CD4-positive, CD25-positive, alpha-beta regulatory T cell (primary cell): ENCODE measurements around the gene ELP5. TPM values are rescaled to one million over a fixed set of nuclear protein-coding genes. Genes with fewer than 3 reads are reported as not detected.

Experiments used
- ATAC-seq, 2 donors: fragments of 150-1000 bp; cut with Tn5 transposase; one replicate each; pipeline ENCODE4 v1.10.0; 2021; ENCODE audit warnings: low read depth in 2 of 2, moderate number of reproducible peaks in 2 of 2, moderate library complexity in 1 of 2
- DNase-seq, 3 donors: peaks; one replicate each; pipeline versions ENCODE4 v3.0.0 to v3.0.0-alpha.2; 2012 to 2022; ENCODE audit warnings: mixed read lengths in 1 of 3
- H3K27ac ChIP-seq: one replicate; pipeline ENCODE4 v1.7.0; 2013; ENCODE audit warnings: mild to moderate bottlenecking, low read length; ENCODE audit not compliant: insufficient read depth, poor library complexity, severe bottlenecking
- H3K27me3 ChIP-seq: one replicate; pipeline ENCODE4 v1.7.0; 2013; ENCODE audit warnings: low read length; ENCODE audit not compliant: control insufficient read depth, insufficient read depth
- H3K36me3 ChIP-seq: one replicate; pipeline ENCODE4 v1.7.0; 2013; ENCODE audit warnings: mild to moderate bottlenecking, low read length, moderate library complexity; ENCODE audit not compliant: control insufficient read depth, insufficient read depth
- H3K4me1 ChIP-seq: 2 replicates; pipeline ENCODE4 v1.7.0; 2013; ENCODE audit warnings: mild to moderate bottlenecking, low read length; ENCODE audit not compliant: insufficient read depth, control insufficient read depth, poor library complexity, severe bottlenecking
- H3K4me3 ChIP-seq: one replicate; pipeline ENCODE4 v1.7.0; 2013; ENCODE audit warnings: low read depth, mild to moderate bottlenecking, low read length, moderate library complexity
- H3K9me3 ChIP-seq, 2 experiments: 1 replicate in 1 of 2; 2 replicates in 1 of 2; pipeline ENCODE4 v1.7.0; 2013; ENCODE audit warnings: low read length in 2 of 2, mild to moderate bottlenecking in 1 of 2, moderate library complexity in 1 of 2; ENCODE audit not compliant: control insufficient read depth in 2 of 2
- H3K27ac Mint-ChIP-seq, 3 donors: one replicate each; pipeline ENCODE4 v1.8.0; 2020 to 2022; ENCODE audit warnings: mild to moderate bottlenecking in 3 of 3, mixed read lengths in 3 of 3, moderate library complexity in 2 of 3
- H3K27me3 Mint-ChIP-seq: one replicate; pipeline ENCODE4 v1.8.0; 2022; ENCODE audit warnings: mild to moderate bottlenecking, mixed read lengths
- H3K36me3 Mint-ChIP-seq: one replicate; pipeline ENCODE4 v1.8.0; 2020; ENCODE audit warnings: mixed read lengths
- H3K4me1 Mint-ChIP-seq, 4 donors: one replicate each; pipeline ENCODE4 v1.8.0; 2020 to 2022; ENCODE audit warnings: mixed read lengths in 4 of 4, mild to moderate bottlenecking in 1 of 4
- H3K4me3 Mint-ChIP-seq, 4 donors: one replicate each; pipeline ENCODE4 v1.8.0; 2020 to 2022; ENCODE audit warnings: mild to moderate bottlenecking in 4 of 4, mixed read lengths in 4 of 4, moderate library complexity in 3 of 4
- H3K9me3 Mint-ChIP-seq, 7 donors: one replicate each; pipeline ENCODE4 v1.8.0; 2020 to 2022; ENCODE audit warnings: mixed read lengths in 7 of 7, mild to moderate bottlenecking in 3 of 7, moderate library complexity in 2 of 7
- polyA plus RNA-seq, 4 donors: library from polyadenylated mRNA; unstranded; fragments of 300-500 nt; fragmentation: Illumina TruSeq; gene quantifications; one replicate each; pipeline ENCODE4 v1.2.3, GENCODE V29; 2021
- total RNA-seq: library from RNA; stranded (reverse); gene quantifications from one replicate; pipeline ENCODE4 v1.2.3, GENCODE V29; 2022

Gene ELP5
- total and polyA plus RNA-seq, 5 donors from 2014 or later: 31.6 to 74.0 (median 56.1) TPM

GRCh38 chr17:7279448-7279847 lies 27.4 kb downstream of the ELP5 start:
- Histone ChIP-seq H3K27me3 (no peaks in the 10 kb centered on the region), H3K36me3 (no peaks in the 10 kb centered on the region), H3K27ac (no peak overlapping the region), H3K4me1 (peaks cover 21% of the 10 kb centered on the region), H3K9me3 (no peaks in the 10 kb centered on the region), H3K4me3 (no peak overlapping the region)
- H3K4me3 Mint-ChIP-seq: peak overlapping the region in 1 of 4 donors; percentile 86
- peaks cover 0 to 31% (median 12%) of the 10 kb centered on the region in 4 donors for H3K4me1 Mint-ChIP-seq
- DNase-seq (no peak), ATAC-seq (no peak)
- no peaks in the 10 kb centered on the region for H3K36me3 Mint-ChIP-seq
- peaks cover 50% of the 10 kb centered on the region for H3K27me3 Mint-ChIP-seq
- H3K27ac Mint-ChIP-seq: no peak overlapping the region
- no peaks in the 10 kb centered on the region for H3K9me3 Mint-ChIP-seq

DNA sequence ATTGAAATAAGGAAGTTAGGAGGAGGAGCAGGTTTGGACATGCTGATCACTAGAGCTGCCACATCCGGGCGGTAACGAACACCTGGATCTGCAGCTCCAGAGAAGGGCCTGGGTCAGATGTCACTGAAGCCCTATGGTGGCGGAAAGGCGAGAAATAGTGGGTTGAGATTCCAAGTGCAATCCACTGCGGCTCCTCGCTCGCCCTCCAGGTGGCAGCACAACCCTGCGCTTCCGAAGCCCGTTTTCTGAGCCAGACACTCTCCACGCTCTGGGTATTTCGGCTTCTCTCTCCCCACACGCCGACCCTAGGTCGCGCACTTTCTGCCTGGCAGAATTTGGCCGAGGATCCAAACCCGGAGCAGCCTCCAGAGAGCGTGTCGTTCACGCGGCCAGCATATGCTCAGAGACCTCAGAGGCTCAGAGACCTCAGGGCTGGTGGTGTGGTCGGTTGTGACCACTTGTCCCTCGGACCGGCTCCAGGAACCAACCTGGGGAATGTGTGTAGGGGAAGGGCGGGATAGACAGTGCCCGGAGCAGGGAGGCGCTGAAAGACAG lies 28.6 kb downstream of the ELP5 start:
- DNase-seq: peak; percentile 76 to 86 (median 85)
- no peaks in the 10 kb centered on the region for H3K9me3 ChIP-seq
- H3K9me3 Mint-ChIP-seq: no peaks in the 10 kb centered on the region
- H3K4me3 ChIP-seq: peak overlapping the region; percentile 48
- H3K36me3 Mint-ChIP-seq: no peaks in the 10 kb centered on the region
- peaks cover 21% of the 10 kb centered on the region for H3K4me1 ChIP-seq
- H3K27me3 ChIP-seq: no peaks in the 10 kb centered on the region
- peak overlapping the region in 1 of 3 donors; percentile 73 for H3K27ac Mint-ChIP-seq
- H3K36me3 ChIP-seq: no peaks in the 10 kb centered on the region
- no peak overlapping the region for H3K27ac ChIP-seq
- H3K4me3 Mint-ChIP-seq: peak overlapping the region; percentile 82 to 87 (median 86)
- ATAC-seq: peak; percentile 89 to 91
- peaks cover 49% of the 10 kb centered on the region for H3K27me3 Mint-ChIP-seq
- peaks cover 0 to 31% (median 12%) of the 10 kb centered on the region in 4 donors for H3K4me1 Mint-ChIP-seq

DNA sequence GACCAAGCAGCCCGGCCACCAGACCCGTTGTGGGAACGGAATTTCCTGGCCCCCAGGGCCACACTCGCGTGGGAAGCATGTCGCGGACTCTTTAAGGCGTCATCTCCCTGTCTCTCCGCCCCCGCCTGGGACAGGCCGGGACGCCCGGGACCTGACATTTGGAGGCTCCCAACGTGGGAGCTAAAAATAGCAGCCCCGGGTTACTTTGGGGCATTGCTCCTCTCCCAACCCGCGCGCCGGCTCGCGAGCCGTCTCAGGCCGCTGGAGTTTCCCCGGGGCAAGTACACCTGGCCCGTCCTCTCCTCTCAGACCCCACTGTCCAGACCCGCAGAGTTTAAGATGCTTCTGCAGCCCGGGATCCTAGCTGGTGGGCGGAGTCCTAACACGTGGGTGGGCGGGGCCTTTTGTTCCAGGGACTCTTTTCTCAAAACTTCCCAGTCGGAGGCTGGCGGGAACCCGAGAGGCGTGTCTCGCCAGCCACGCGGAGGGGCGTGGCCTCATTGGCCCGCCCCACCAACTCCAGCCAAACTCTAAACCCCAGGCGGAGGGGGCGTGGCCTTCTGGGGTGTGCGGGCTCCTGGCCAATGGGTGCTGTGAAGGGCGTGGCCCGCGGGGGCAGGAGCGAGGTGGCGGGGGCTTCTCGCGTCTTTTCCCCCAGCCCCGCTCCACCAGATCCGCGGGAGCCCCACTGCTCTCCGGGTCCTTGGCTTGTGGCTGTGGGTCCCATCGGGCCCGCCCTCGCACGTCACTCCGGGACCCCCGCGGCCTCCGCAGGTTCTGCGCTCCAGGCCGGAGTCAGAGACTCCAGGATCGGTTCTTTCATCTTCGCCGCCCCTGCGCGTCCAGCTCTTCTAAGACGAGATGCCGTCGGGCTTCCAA lies 29.3 kb downstream of the ELP5 start, which contains the start of gene SLC2A4:
TSS of gene SLC2A4 (plus strand) at position 645 of the 879 bp plus-strand sequence. CDS start at position 862, 217 bp downstream.
- Mint-ChIP-seq H3K4me1 (peaks cover 0 to 31% (median 12%) of the 10 kb centered on the region in 4 donors), H3K27me3 (peaks cover 51% of the 10 kb centered on the region), H3K4me3 (peak within 1 kb of the TSS; percentile 82 to 87 (median 86)), H3K27ac (peak within 1 kb of the TSS in 1 of 3 donors; percentile 73), H3K36me3 (no peaks in the 10 kb centered on the region), H3K9me3 (peaks cover 0 to under 1% (median 0%) of the 10 kb centered on the region in 7 donors)
- DNase-seq: peak; percentile 60 to 82 (median 71)
- no peaks in the 10 kb centered on the region for H3K9me3 ChIP-seq
- peak; percentile 46 to 61 for ATAC-seq
- peak within 1 kb of the TSS; percentile 48 for H3K4me3 ChIP-seq
- H3K27me3 ChIP-seq: peaks cover 2% of the 10 kb centered on the region
- H3K27ac ChIP-seq: no peak within 1 kb of the TSS
- no peaks in the 10 kb centered on the region for H3K36me3 ChIP-seq
- H3K4me1 ChIP-seq: peaks cover 21% of the 10 kb centered on the region

DNA sequence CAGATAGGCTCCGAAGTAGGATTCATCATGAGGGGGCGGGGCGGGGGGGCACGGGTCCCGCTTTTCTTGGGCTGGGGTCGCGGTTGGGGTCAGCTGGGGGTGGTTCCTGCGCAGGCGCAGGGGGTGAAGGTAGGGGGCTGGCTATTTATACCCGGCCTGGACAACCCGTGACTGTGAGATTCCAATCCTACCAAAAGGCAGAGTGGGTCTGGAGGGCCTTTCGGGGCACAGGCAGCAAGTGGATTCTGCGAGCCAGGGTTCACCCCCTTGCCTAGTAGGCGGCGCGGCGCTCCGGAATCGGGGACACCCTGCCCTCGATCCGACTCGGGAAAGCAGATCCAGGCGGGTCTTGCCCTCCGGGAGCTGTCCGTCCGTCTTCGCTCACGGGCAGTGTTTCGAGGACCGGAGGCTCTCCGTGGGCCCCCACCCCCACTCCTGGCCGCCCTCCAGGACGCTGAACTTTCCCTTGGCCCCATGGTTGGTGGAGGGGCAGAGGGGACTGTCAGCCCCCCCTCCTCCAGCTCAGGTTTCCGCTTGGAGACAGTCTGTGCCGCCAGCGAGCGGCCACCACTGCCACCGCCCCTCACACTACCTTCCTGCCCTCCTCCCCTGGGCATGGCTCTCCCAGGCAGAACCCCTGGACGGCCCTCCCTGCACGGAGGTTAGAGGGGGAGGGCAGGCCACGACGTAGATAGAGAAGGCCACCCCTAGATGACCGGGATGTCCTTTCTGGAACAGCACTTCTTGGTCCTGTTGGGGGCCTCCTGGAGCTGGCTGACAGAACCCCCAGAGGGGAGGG lies 30.1 kb downstream of the ELP5 start:
- H3K9me3 ChIP-seq: no peaks in the 10 kb centered on the region
- no peak overlapping the region for H3K27ac ChIP-seq
- peaks cover 0 to 1% (median 0%) of the 10 kb centered on the region in 7 donors for H3K9me3 Mint-ChIP-seq
- ATAC-seq: no peak
- no peak overlapping the region for H3K4me3 ChIP-seq
- H3K36me3 ChIP-seq: no peaks in the 10 kb centered on the region
- peaks cover 53% of the 10 kb centered on the region for H3K27me3 Mint-ChIP-seq
- H3K27ac Mint-ChIP-seq: no peak overlapping the region
- peaks cover 0 to 31% (median 12%) of the 10 kb centered on the region in 4 donors for H3K4me1 Mint-ChIP-seq
- peaks cover 21% of the 10 kb centered on the region for H3K4me1 ChIP-seq
- H3K4me3 Mint-ChIP-seq: peak overlapping the region; percentile 46 to 85 (median 70)
- no peak for DNase-seq
- no peaks in the 10 kb centered on the region for H3K36me3 Mint-ChIP-seq
- H3K27me3 ChIP-seq: peaks cover 2% of the 10 kb centered on the region

DNA sequence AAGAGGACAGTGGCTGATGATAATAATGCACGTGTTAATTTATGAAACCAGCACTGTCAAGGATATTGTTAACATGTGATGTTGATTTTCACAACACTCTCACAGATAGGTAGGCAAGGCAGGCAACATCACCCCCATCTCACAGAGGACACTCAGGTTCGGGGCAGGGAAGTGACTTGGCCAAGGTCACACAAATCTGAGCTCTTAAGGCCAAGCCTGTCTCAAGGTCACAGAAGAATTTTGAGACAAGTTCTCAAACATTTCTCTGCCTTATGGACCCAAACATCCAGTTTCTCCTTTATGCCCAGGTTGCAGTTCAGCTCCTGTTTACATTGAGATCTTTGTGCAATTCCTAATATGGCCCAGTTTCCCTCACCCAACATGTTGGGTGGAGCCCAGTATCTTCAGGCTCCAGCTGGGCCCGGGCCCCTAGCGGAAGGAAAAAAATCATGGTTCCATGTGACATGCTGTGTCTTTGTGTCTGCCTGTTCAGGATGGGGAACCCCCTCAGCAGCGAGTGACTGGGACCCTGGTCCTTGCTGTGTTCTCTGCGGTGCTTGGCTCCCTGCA lies 30.8 kb downstream of the ELP5 start:
- peaks cover 55% of the 10 kb centered on the region for H3K27me3 Mint-ChIP-seq
- no peaks in the 10 kb centered on the region for H3K9me3 ChIP-seq
- peaks cover 21% of the 10 kb centered on the region for H3K4me1 ChIP-seq
- peaks cover 2% of the 10 kb centered on the region for H3K27me3 ChIP-seq
- peak overlapping the region in 3 of 4 donors; percentile 47 to 59 (median 50) for H3K4me3 Mint-ChIP-seq
- no peak for ATAC-seq
- no peak overlapping the region for H3K4me3 ChIP-seq
- no peaks in the 10 kb centered on the region for H3K36me3 Mint-ChIP-seq
- H3K36me3 ChIP-seq: no peaks in the 10 kb centered on the region
- H3K27ac Mint-ChIP-seq: no peak overlapping the region
- H3K4me1 Mint-ChIP-seq: peaks cover 0 to 31% (median 12%) of the 10 kb centered on the region in 4 donors
- DNase-seq: no peak
- H3K9me3 Mint-ChIP-seq: peaks cover 0 to 1% (median 0%) of the 10 kb centered on the region in 7 donors
- H3K27ac ChIP-seq: no peak overlapping the region

GRCh38 chr17:7283471-7284216 lies 31.6 kb downstream of the ELP5 start:
- H3K27ac ChIP-seq: no peak overlapping the region
- Mint-ChIP-seq H3K27ac (no peak overlapping the region), H3K36me3 (no peaks in the 10 kb centered on the region), H3K9me3 (peaks cover 0 to 1% (median 0%) of the 10 kb centered on the region in 7 donors), H3K4me1 (peaks cover 0 to 31% (median 12%) of the 10 kb centered on the region in 4 donors), H3K4me3 (peak overlapping the region in 1 of 4 donors; percentile 59), H3K27me3 (peaks cover 63% of the 10 kb centered on the region)
- H3K27me3 ChIP-seq: peaks cover 2% of the 10 kb centered on the region
- DNase-seq (no peak), ATAC-seq (no peak)
- H3K9me3 ChIP-seq: no peaks in the 10 kb centered on the region
- H3K4me3 ChIP-seq: no peak overlapping the region
- H3K36me3 ChIP-seq: no peaks in the 10 kb centered on the region
- peaks cover 21% of the 10 kb centered on the region for H3K4me1 ChIP-seq
